Measurements from ENCODE around the gene PRKAB2.

DNA sequence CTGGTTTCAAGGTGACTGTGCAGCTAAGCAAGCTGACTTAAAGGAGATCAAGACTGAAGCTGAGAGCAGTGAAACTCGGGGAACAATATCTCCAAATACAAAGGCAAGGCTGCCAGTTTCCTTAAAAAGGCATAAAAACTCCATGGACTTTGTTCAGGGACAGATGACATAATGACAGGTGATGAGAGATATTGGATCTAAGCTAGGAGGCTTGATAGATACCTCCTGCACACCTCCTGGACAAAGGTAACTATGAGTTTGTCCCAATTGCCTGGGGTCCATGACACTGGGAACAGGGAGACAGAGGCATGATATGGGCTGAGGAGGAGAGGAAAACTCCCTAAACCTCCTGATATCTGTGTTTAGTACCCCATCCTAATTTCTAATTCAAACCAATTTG lies 55.2 kb downstream of the PRKAB2 start:
- no peak for TF ChIP-seq CTCF (IDR thresholded peaks at IDR 0.05; ENCODE audit: low read length)
- TF ChIP-seq EZH2 (IDR thresholded peaks at IDR 0.05; ENCODE audit: borderline replicate concordance, low read length), result no peak

Measured in OCI-LY1 (cell line).